HAP-1 (cell line): ENCODE measurements around the gene CLCF1.
A peak's percentile ranks its signal among the peaks of the same experiment; 100 is the strongest.

Experiments
- DNase-seq, 2 experiments: peaks; one replicate each; pipeline ENCODE4 v3.0.0-alpha.2; 2016 to 2020; ENCODE audit warnings: low spot score in 2 of 2
- H3K27me3 ChIP-seq: fragments of 250-450 bp; sonication (Bioruptor Pico); 2 replicates; pipeline ENCODE4 v1.5.1; 2020; ENCODE audit warnings: low read depth, mild to moderate bottlenecking, moderate library complexity
- H3K36me3 ChIP-seq: fragments of 250-450 bp; sonication (Bioruptor Pico); replicated peaks from 2 replicates; pipeline ENCODE4 v1.5.1; 2020; ENCODE audit warnings: mild to moderate bottlenecking
- H3K4me1 ChIP-seq: fragments of 250-450 bp; sonication (Bioruptor Pico); 2 replicates; pipeline ENCODE4 v1.5.1; 2020; ENCODE audit warnings: mild to moderate bottlenecking
- H3K4me3 ChIP-seq: fragments of 250-450 bp; sonication (Bioruptor Pico); 2 replicates; pipeline ENCODE4 v1.5.1; 2020; ENCODE audit warnings: mild to moderate bottlenecking, moderate library complexity
- H3K9me3 ChIP-seq: fragments of 250-450 bp; sonication (Bioruptor Pico); 2 replicates; pipeline ENCODE4 v1.5.1; 2020; ENCODE audit warnings: mild to moderate bottlenecking, moderate library complexity
- in situ Hi-C: fragments of 300-500 bp; cut with MboI; formaldehyde crosslinking; loops from 3 replicates; pipeline ENCODE4 v1.14.3; 2020; ENCODE audit warnings: low sequenced_read_pairs, inconsistent platforms, mixed read lengths

The CLCF1 gene

DNA sequence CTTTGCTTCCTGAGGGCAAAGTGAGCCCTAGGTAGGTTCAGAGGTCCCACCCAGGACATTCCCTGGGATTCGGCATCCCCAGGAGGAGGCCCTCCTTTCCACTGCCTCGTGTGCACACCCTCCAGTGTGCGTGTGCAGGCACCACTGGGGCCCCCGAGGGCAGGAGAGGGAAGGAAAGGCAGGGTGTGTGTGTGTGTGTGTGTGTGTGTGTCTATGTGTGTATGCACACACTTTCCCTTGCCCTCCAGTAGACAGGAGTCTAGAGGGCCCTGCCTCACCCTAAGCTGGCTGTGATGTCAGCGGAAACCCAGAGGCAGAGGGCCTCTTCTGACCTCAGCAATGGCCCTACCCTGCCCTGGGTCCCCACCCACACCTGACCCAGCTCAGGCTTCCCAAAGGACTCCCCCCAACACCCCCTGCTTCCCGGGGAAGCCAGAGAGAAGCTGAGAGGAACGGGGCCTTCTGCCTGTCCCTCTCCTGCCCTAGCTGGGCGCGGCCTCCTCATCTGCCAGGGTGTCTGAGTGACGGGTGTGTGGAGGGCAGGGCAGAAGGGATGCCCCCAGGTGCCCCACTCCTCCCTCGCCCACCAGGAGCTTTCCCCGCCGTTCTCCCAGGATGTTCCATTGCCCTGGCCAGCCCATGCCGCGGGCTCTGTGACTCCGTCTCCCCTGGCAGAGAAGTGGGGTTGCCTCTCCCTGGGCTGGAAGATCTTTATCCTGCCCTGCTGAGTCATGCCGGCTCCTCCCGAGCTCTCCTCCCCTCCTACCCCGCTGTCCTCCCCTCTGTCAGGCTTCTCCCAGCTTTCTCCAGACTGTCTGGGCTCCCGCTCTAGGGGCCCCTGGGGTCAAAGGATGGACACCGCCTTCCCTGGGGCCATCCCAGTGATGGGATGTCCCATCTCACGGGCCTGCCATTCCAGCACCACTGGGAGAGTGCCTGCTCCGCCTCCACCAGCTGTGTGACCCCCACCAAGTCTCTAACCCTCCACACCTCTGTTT, 6.0 kb upstream of the CLCF1 start:
- DNase-seq = no peak
- H3K36me3 ChIP-seq = no peaks in the 10 kb centered on the region
- H3K4me1 ChIP-seq = peaks cover 2% of the 10 kb centered on the region
- H3K4me3 ChIP-seq = no peak overlapping the region
- in situ Hi-C loops = loop anchor here (5.0 kb wide), 1 partner anchor 117 kb away; no protein-coding TSS in a partner anchor
- H3K27me3 ChIP-seq = peaks cover 3% of the 10 kb centered on the region; the same call in 1 of the 2 replicates
- H3K9me3 ChIP-seq = no peaks in the 10 kb centered on the region

DNA sequence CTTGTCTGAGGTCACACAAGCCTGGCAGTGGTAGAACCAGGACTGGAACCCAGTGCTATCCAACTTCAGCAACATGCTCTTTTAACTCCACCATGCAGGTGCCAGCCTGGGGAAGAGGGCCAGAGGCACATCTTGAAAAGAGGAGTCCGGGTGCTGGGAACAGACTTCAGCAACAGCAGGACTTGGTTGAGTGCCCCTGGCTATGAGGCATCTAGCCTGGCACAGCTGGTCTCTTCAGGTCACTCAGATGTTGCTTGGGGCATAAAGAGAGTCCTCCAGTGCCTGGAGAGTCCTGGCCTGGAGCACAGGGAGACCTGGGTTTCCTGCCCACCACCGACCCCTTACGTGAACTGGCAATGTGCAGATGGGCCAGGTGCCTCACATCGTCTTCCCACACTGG, 5.1 kb upstream of the CLCF1 start:
- H3K4me1 ChIP-seq = peaks cover 8% of the 10 kb centered on the region
- DNase-seq = no peak
- in situ Hi-C loops = no loop called here

DNA sequence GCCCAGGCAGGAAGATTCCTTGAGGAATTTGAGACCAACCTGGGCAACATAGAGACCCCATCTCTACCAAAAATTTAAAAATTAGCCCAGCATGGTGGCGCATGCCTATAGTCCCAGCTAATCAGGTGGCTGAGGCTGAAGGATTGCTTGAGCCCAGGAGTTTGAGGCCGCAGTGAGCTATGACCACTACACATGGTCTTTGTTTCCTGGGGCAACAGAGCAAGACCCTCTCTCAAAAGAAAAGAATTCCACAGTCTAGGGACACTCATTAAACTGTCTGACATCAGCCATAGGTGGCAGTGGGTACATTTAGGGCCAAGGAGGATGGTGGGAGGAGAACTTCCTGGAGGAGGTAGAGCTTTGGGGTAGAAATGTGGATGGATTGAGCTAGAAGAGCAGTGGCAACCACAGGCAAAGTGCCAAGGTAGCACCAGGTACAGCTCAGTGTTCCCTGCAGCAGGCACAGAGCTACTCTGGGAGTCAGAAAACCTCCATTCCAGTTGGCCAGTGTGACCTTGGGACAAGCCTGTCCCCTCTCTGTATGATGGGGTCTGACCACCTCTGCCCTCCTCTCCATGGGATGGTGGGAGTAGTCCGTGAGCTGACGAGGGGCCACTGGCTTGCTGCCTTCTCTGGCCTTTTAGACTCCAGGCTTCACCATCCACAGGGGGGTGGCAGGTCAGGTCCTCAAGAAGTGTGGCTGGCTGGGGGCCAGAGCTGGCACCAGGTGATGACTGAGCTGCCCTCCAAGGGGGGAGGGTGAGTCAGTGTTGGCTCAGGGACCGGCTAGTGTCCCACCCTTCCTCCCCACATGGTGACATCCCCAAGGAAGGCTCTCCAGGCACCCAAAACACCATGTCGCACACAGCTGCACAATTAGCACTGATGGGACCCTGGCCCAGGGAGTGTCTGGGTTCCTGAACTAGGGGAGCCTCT, 3.7 kb upstream of the CLCF1 start:
- DNase-seq = no peak
- Histone ChIP-seq H3K4me1 (peaks cover 8% of the 10 kb centered on the region), H3K9me3 (no peaks in the 10 kb centered on the region), H3K4me3 (no peak overlapping the region), H3K27me3 (peaks cover 3% of the 10 kb centered on the region; the same call in 1 of the 2 replicates), H3K36me3 (no peaks in the 10 kb centered on the region)
- in situ Hi-C loops = no loop called here

More for the DNA sequence above, 5.1 kb upstream of the CLCF1 start:
- Histone ChIP-seq H3K27me3 (peaks cover 3% of the 10 kb centered on the region; the same call in 1 of the 2 replicates), H3K36me3 (no peaks in the 10 kb centered on the region), H3K4me3 (no peak overlapping the region), H3K9me3 (no peaks in the 10 kb centered on the region)

DNA sequence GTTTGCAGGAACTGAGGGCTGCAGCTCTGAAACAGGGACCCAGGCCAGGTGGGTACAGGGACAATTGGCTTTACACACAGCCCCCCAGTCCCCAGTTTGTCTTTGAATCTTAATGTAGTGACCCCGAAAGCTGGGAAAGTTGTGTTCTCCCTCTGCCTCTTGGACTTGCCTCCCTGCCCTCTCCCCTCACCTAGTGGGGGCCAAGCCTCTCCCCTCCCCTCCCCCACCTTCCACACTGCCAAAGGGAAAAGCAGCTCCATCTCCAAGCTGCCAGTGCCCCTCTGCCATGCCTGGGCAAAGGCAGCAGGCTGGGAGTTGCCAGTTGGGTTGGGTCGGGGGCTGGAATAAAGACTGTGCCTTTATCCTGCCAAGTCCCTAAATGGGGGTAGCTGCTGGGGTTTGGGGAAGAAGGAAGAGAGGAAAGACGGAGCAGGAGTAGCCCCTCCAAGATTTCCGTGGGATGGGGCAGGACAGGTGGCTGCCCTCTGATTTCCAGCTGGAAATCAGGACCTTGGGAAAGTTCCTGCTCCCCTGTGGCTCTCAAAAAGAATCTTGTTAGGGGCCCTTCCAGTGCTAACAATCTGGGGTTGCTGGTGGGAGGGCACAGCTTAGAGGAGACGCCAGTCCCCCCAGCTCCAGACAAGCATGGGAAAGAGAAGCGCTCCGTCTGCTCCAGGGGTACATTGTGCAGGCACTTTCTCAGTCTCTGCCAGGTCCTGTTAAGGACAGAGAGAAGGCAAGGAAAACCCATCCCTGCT, 2.8 kb upstream of the CLCF1 start:
- in situ Hi-C loops = no loop called here
- Histone ChIP-seq H3K9me3 (no peaks in the 10 kb centered on the region), H3K4me1 (peaks cover 8% of the 10 kb centered on the region), H3K36me3 (no peaks in the 10 kb centered on the region), H3K27me3 (peaks cover 3% of the 10 kb centered on the region; the same call in 1 of the 2 replicates), H3K4me3 (no peak overlapping the region)
- DNase-seq = no peak

DNA sequence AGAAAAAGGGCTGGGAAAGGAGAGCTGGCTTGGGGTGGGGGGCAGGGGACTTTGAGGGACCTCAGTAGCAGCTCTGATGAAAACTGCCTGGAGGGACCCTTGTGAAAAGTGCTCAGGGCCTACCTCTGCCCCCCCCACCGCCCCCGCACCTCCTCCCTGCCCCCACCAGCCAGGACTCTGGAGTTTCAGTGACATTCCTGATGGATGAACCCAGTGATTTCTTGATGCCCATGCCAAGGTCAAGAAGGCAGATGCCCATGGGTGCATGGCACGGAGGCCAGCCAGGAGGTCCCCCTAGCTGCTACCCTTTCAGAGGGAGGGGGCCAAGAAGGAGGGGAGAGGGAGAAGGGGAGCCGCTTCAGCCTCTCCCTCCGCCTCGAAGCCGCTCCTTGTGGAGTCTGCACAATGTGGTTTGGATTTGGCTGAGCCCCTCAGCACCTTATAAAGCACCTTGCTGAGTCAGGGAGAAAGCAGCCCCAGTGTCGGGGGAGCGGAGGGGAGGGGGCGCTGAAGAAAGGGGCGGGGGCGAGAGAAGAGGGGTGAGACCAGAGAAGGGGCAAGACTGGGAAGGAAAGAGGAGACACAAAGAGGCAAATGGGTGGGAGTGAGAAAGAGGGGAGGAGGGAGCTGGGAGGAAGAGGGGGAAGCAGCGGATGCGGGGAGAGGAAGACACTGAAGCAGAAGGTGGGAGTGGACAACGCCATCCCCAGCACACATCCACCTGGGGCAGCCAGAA, 2.1 kb upstream of the CLCF1 start:
- in situ Hi-C loops = no loop called here
- peaks cover 8% of the 10 kb centered on the region for H3K4me1 ChIP-seq
- H3K36me3 ChIP-seq = no peaks in the 10 kb centered on the region
- no peak for DNase-seq
- H3K4me3 ChIP-seq = no peak overlapping the region
- H3K27me3 ChIP-seq = peaks cover 3% of the 10 kb centered on the region; the same call in 1 of the 2 replicates
- H3K9me3 ChIP-seq = no peaks in the 10 kb centered on the region

DNA sequence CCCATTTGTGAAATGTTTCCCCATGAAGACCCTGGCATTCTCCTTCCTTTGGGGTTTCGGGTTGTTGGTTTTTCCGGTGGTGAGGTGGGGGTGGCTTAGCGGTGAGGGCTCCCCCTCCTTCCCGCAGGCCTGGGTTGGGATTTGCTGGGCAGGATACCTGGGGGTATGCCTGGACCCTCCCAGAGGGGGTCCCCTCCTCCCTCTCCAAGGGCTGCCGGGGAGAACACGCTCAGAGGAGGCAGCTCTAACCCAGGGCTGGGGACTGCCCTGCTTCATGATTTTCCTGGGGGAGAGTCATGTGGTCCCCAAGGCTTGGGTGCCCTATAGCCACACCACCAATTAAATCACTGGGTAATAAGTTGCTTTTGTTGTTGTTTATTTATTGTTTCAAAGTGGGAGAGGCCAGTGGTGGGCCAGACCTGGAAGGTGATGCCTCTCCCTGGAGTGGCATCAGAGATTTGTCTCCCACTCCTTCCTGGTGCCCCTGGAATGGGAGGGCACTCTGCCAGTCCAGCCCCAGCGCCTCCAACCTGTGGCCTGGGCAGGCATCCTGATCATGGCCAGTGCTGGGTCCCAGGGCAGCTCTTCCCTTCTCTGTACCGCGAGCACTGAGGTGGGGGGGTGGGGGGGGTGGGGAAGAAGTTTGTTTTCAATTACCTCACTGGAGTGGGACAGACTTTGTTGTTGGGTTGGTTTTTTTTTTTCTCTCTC, 1.3 kb upstream of the CLCF1 start:
- no peak for DNase-seq
- Histone ChIP-seq H3K4me3 (no peak overlapping the region), H3K27me3 (peaks cover 3% of the 10 kb centered on the region; the same call in 1 of the 2 replicates), H3K9me3 (no peaks in the 10 kb centered on the region), H3K4me1 (peaks cover 8% of the 10 kb centered on the region), H3K36me3 (no peaks in the 10 kb centered on the region)
- in situ Hi-C loops = no loop called here

DNA sequence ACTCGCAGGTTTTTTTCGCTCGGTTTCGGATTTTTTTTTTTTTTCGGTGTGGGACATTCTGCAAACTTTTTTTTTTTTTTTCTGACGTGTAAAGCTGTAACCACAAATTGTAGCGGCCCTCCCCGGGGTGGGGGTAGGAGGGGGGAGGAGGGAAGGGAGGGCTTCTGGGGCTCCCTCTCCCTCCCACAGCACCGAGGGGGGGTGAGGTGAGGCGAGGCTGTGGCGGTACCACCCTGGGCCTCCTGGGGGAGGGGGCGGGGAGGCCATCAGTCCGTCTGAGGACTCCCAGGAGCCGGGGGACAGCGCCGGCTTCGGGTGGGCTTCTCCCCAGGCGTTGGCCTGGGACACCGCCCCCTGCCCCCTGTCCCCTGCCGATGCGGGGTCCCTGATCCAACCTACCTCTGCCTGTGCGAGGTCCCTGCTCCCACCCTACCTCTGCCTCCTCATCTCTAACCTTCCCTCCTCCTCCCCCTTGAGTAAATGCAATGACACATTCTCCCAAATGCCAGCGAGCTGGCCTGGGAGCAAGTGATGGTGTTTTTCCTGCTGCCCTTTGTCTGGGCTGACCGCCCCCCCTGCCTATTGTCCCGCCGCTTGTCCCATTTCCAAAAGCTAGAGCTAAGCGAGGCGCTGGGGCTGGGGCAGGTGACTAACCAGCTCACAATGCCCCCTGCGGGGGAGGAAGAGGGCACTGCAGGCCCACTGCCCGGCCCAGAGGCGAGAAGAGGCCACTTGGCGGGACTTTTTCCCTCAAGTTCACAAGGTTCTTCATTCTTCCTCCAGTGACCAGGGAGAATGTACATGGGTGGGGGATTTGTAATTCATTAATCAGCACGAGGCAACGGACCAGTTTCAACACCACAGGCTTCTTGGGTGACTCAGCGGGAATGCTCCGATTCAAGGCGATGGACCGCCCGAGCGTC, 511 bp upstream of the CLCF1 start:
- in situ Hi-C loops = no loop called here
- Histone ChIP-seq H3K4me3 (peak overlapping the region; percentile 41), H3K36me3 (no peaks in the 10 kb centered on the region), H3K4me1 (peaks cover 8% of the 10 kb centered on the region), H3K9me3 (no peaks in the 10 kb centered on the region), H3K27me3 (peaks cover 3% of the 10 kb centered on the region; the same call in 1 of the 2 replicates)
- DNase-seq = peak; percentile 65 to 86

DNA sequence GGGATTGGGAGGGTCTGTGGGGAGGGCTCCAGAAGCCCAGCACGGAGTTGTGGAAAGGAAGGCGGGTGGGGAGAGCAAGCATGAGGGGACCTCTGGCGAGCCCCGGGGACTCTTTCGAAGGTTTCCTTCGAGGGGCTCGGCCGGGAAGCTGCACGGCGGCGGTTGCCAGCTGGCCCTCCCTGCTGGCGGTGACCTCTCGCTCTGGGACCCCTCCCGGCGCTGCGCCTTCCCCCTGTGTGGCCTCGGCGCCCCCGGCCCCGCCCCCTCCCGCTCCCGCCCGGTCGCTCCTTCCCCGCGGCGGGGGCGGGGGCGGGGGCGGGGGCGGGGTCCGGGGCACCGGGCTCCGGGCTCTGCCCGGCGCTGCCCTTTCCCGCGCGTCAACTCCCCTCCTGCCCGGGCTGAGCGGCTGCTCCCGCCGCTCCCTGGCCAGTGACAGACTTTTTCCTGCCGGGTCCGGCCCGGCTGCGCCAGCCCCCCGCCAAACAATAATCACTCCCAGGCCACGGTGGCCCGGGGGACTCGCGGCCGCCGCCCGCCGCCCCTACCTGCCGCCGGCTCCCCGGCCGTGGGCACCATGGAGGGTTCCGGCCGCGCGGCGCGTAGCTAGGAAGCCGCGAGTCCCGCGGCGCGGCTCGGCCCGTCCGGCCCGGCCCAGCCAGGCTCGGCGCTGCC, 941 bp downstream of the CLCF1 start:
- peaks cover 8% of the 10 kb centered on the region for H3K4me1 ChIP-seq
- peak in 1 of 2 experiments; percentile 67 for DNase-seq
- in situ Hi-C loops = no loop called here

DNA sequence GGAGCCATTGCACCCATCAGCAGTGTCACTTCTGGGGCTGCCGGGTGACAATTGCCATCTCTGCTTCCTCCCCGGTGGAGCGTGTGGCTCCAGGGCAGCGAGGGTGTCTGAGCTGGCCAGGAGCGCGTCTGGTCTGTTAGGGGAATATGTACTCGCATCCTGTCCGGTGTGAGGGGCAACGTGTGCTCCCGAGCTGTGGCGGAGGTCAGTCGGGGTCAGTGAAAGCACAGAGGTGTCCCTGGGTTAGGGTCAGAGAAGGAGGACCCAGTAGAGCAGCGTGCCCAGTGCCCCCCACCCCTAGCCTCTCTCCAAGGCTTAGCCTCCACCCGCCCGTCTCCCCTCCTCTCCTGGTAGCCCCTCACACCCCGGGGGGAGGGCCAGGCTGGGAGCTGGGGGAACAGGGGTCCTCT, 1.5 kb downstream of the CLCF1 start:
- DNase-seq = no peak
- Histone ChIP-seq H3K4me3 (peak overlapping the region; percentile 30), H3K27me3 (peaks cover 3% of the 10 kb centered on the region; the same call in 1 of the 2 replicates), H3K4me1 (peaks cover 8% of the 10 kb centered on the region), H3K9me3 (no peaks in the 10 kb centered on the region), H3K36me3 (no peaks in the 10 kb centered on the region)
- in situ Hi-C loops = no loop called here

More for the DNA sequence above, 941 bp downstream of the CLCF1 start:
- Histone ChIP-seq H3K36me3 (no peaks in the 10 kb centered on the region), H3K4me3 (peak overlapping the region; percentile 30), H3K27me3 (peaks cover 3% of the 10 kb centered on the region; the same call in 1 of the 2 replicates), H3K9me3 (no peaks in the 10 kb centered on the region)

DNA sequence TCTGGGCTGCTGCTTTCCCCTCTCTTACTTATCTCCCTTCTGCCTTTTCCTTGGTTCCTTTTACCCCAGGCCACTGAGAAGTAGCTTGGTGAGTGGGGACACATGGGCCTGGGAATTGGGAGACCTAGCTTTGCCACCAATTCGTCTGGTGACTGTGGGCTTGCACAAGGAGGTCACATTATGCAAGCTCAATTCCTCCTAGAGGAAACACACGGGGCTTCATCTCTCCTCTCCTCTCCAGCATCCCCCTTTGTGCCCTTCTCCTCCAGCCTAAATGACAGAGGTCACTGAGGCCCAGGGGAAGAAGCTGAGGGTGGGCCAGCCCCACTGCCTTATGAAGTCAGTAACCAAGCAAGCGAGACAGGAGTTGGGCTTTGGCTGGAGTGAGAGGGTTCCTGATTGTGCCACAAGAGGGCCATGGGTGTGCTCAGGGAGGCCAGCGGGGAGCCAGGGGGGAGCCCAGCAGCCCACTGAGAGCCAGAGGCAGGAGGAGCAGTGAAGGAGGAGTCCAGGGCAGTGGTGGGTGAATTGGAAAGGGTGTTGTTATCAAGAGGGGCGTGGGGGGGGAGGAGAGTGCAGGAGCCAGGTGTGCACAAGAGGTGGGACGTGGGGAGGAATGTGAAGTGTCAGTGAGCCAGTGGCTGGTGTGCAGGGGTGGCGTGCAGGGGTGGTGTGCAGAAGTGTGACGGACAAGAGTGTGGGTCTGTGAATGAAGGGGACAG, 2.0 kb downstream of the CLCF1 start:
- H3K9me3 ChIP-seq = no peaks in the 10 kb centered on the region
- DNase-seq = peak in 1 of 2 experiments; percentile 51
- peaks cover 8% of the 10 kb centered on the region for H3K4me1 ChIP-seq
- H3K4me3 ChIP-seq = no peak overlapping the region
- peaks cover 1% of the 10 kb centered on the region; the same call in 1 of the 2 replicates for H3K27me3 ChIP-seq
- in situ Hi-C loops = no loop called here
- H3K36me3 ChIP-seq = no peaks in the 10 kb centered on the region
